Measurements from ENCODE around the gene TOR4A. TPM values are rescaled to one million over a fixed set of nuclear protein-coding genes. Genes with fewer than 3 reads are reported as not detected.

The TOR4A gene
- total RNA-seq, 1 experiment from 2014 or later = 38.2 TPM

- DNase-seq (ENCODE audit: low spot score) = no peak
- in situ Hi-C loops (cut with HindIII; ENCODE audit: low sequenced_read_pairs) = no loop called here
These were observed 10.7 kb upstream of the TOR4A start for GRCh38 chr9:137266585-137267453.

- in situ Hi-C loops (cut with HindIII; ENCODE audit: low sequenced_read_pairs) = no loop called here
- DNase-seq (ENCODE audit: low spot score) = no peak
These were observed 9.6 kb upstream of the TOR4A start for GRCh38 chr9:137267933-137268355.

- no peak for DNase-seq (ENCODE audit: low spot score)
These were observed 8.9 kb upstream of the TOR4A start for GRCh38 chr9:137268538-137269201.

GRCh38 chr9:137269231-137269772 is 8.2 kb upstream of the TOR4A start:
- no peak for DNase-seq (ENCODE audit: low spot score)
- in situ Hi-C loops (cut with HindIII; ENCODE audit: low sequenced_read_pairs) = no loop called here

More at GRCh38 chr9:137268538-137269201, 8.9 kb upstream of the TOR4A start:
- in situ Hi-C loops (cut with HindIII; ENCODE audit: low sequenced_read_pairs) = no loop called here

GRCh38 chr9:137270929-137271695 is 6.4 kb upstream of the TOR4A start:
- DNase-seq (ENCODE audit: low spot score) = no peak
- in situ Hi-C loops (cut with HindIII; ENCODE audit: low sequenced_read_pairs) = no loop called here

- in situ Hi-C loops (cut with HindIII; ENCODE audit: low sequenced_read_pairs) = no loop called here
- no peak for DNase-seq (ENCODE audit: low spot score)
These were observed 5.8 kb upstream of the TOR4A start for GRCh38 chr9:137271696-137272076.

GRCh38 chr9:137272241-137273094 is 5.1 kb upstream of the TOR4A start:
- no peak for DNase-seq (ENCODE audit: low spot score)
- in situ Hi-C loops (cut with HindIII; ENCODE audit: low sequenced_read_pairs) = no loop called here

- in situ Hi-C loops (cut with HindIII; ENCODE audit: low sequenced_read_pairs) = no loop called here
- DNase-seq (ENCODE audit: low spot score) = no peak
These were observed 4.4 kb upstream of the TOR4A start for GRCh38 chr9:137273095-137273490.

GRCh38 chr9:137273611-137274320 is 3.8 kb upstream of the TOR4A start:
- in situ Hi-C loops (cut with HindIII; ENCODE audit: low sequenced_read_pairs) = no loop called here
- DNase-seq (ENCODE audit: low spot score) = no peak

GRCh38 chr9:137275203-137275587 is 2.3 kb upstream of the TOR4A start:
- in situ Hi-C loops (cut with HindIII; ENCODE audit: low sequenced_read_pairs) = no loop called here
- no peak for DNase-seq (ENCODE audit: low spot score)

GRCh38 chr9:137275588-137276472 is 1.7 kb upstream of the TOR4A start:
- in situ Hi-C loops (cut with HindIII; ENCODE audit: low sequenced_read_pairs) = no loop called here
- DNase-seq (ENCODE audit: low spot score) = no peak

GRCh38 chr9:137276473-137277328 is 825 bp upstream of the TOR4A start:
- peak; percentile 23 for DNase-seq (ENCODE audit: low spot score)
- in situ Hi-C loops (cut with HindIII; ENCODE audit: low sequenced_read_pairs) = no loop called here

- in situ Hi-C loops (cut with HindIII; ENCODE audit: low sequenced_read_pairs) = no loop called here
- no peak for DNase-seq (ENCODE audit: low spot score)
These were observed 655 bp downstream of the TOR4A start for GRCh38 chr9:137278061-137278701.

- no peak for DNase-seq (ENCODE audit: low spot score)
- in situ Hi-C loops (cut with HindIII; ENCODE audit: low sequenced_read_pairs) = no loop called here
These were observed 1.5 kb downstream of the TOR4A start for GRCh38 chr9:137278721-137279711.
